HCT116 (cell line): ENCODE results near the gene PACSIN2. TPM values are rescaled to one million over a fixed set of nuclear protein-coding genes. Genes with fewer than 3 reads are reported as not detected.

Source experiments
- ATAC-seq: fragments of 200-7000 bp; cut with Tn5 transposase; 2 replicates; pipeline ENCODE4 v1.9.1; 2020; ENCODE audit warnings: mild to moderate bottlenecking, moderate library complexity
- BruUV-seq: library from RNA; stranded (reverse); fragments of 400-500 nt; replicated peaks from 2 replicates; lab custom pipeline; 2021; lab: Mats Ljungman, UMichigan
- CTCF ChIA-PET: fragments of 300-600 bp; sonication (Branson Sonifier 250); formaldehyde crosslinking; loops from one replicate; lab custom pipeline; 2021; ENCODE audit warnings: antibody characterized with exemption; lab: Charles Lee
- POLR2A ChIA-PET: fragments of 300-600, 350-600 bp; sonication (Branson Sonifier 250); formaldehyde crosslinking; loops from one replicate; lab custom pipeline; 2021; ENCODE audit warnings: antibody characterized with exemption; lab: Charles Lee
- RAD21 ChIA-PET, 2 experiments: fragments of 300-600 bp; sonication (Branson Sonifier 250); formaldehyde crosslinking; loops; one replicate each; lab custom pipeline; 2023; ENCODE audit warnings: low total read pairs in 2 of 2; ENCODE audit not compliant: uncharacterized antibody in 2 of 2, unreplicated experiment in 2 of 2, low non-redundant PET in 1 of 2; lab: Charles Lee
- DNase-seq: peaks from one replicate; pipeline ENCODE4 v3.0.0-alpha.2; 2010; ENCODE audit warnings: low read depth, low spot score
- H2AFZ ChIP-seq: fragments of 200-600 bp; shearing (Covaris generic), sonication (generic); 2 replicates; pipeline ENCODE4 v1.6.1; 2017; ENCODE audit warnings: low read depth, mixed run types, mixed read lengths, antibody characterized with exemption, low read length; ENCODE audit not compliant: poor library complexity, severe bottlenecking
- H3K27ac ChIP-seq: 2 replicates; pipeline ENCODE4 v1.5.1; 2012; ENCODE audit warnings: low read depth, low read length
- H3K27me3 ChIP-seq: fragments of 200-600 bp; sonication (generic); 2 replicates; pipeline ENCODE4 v1.6.1; 2016; ENCODE audit warnings: mixed run types, low read length, mixed read lengths; ENCODE audit not compliant: insufficient read depth
- H3K36me3 ChIP-seq, 2 experiments: fragments of 200-500 bp in 1 of 2; fragments of 200-600 bp in 1 of 2; sonication (Bioruptor generic) in 1 of 2; sonication (generic) in 1 of 2; 2 replicates each; pipeline versions ENCODE4 v1.5.1 to v1.6.1; 2014 to 2016; ENCODE audit warnings: low read length in 2 of 2, inconsistent platforms in 1 of 2, mixed read lengths in 1 of 2, mixed run types in 1 of 2; ENCODE audit not compliant: insufficient read depth in 2 of 2, control insufficient read depth in 1 of 2
- H3K4me1 ChIP-seq, 2 experiments: fragments of 200-600 bp in 1 of 2; sonication (generic) in 1 of 2; 2 replicates each; pipeline versions ENCODE4 v1.5.1 to v1.6.1; 2012 to 2017; ENCODE audit warnings: low read length in 2 of 2, inconsistent platforms in 1 of 2, mild to moderate bottlenecking in 1 of 2, mixed read lengths in 1 of 2, mixed run types in 1 of 2, moderate library complexity in 1 of 2; ENCODE audit not compliant: insufficient read depth in 2 of 2, control insufficient read depth in 1 of 2
- H3K4me2 ChIP-seq: fragments of 200-600 bp; sonication (generic); 2 replicates; pipeline ENCODE4 v1.6.1; 2017; ENCODE audit warnings: mixed run types, low read length, mixed read lengths
- H3K4me3 ChIP-seq, 2 experiments: fragments of 200-600 bp in 1 of 2; sonication (generic) in 1 of 2; replicated peaks in 1 of 2; 2 replicates each; pipeline ENCODE4 v1.5.1; 2011 to 2016; ENCODE audit warnings: low read length in 2 of 2, control low read depth in 1 of 2, low read depth in 1 of 2, mild to moderate bottlenecking in 1 of 2, mixed read lengths in 1 of 2, mixed run types in 1 of 2
- H3K79me2 ChIP-seq: fragments of 200-600 bp; sonication (generic); 2 replicates; pipeline ENCODE4 v1.6.1; 2017; ENCODE audit warnings: mild to moderate bottlenecking, mixed run types, low read length, moderate library complexity, mixed read lengths; ENCODE audit not compliant: insufficient read depth
- H3K9ac ChIP-seq: fragments of 200-600 bp; sonication (generic); 2 replicates; pipeline ENCODE4 v1.6.1; 2016; ENCODE audit warnings: low read length, mixed read lengths
- H3K9me2 ChIP-seq: fragments of 200-600 bp; sonication (generic), shearing (Covaris generic); 2 replicates; pipeline ENCODE4 v1.6.1; 2017; ENCODE audit warnings: mixed run types, mild to moderate bottlenecking, moderate library complexity; ENCODE audit not compliant: insufficient read depth
- H3K9me3 ChIP-seq, 2 experiments: fragments of 200-500 bp in 1 of 2; fragments of 200-600 bp in 1 of 2; sonication (Bioruptor generic) in 1 of 2; sonication (generic) in 1 of 2; 2 replicates each; pipeline ENCODE4 v1.6.1; 2014 to 2017; ENCODE audit warnings: low read length in 2 of 2, mixed read lengths in 2 of 2, inconsistent platforms in 1 of 2, low read depth in 1 of 2, mild to moderate bottlenecking in 1 of 2, mixed run types in 1 of 2, moderate library complexity in 1 of 2; ENCODE audit not compliant: control insufficient read depth in 1 of 2, insufficient read depth in 1 of 2
- H4K20me1 ChIP-seq: fragments of 200-600 bp; sonication (generic), shearing (Covaris generic); 2 replicates; pipeline ENCODE4 v1.6.1; 2017; ENCODE audit warnings: mixed run types, mild to moderate bottlenecking, moderate library complexity; ENCODE audit not compliant: insufficient read depth
- CBX3 ChIP-seq: IDR thresholded peaks from 2 replicates; pipeline ENCODE4 v1.6.1; 2012; ENCODE audit warnings: low read depth
- CEBPB ChIP-seq: IDR thresholded peaks from 2 replicates; pipeline ENCODE4 v1.6.1; 2012; ENCODE audit warnings: low read depth
- CTCF ChIP-seq, 3 experiments: fragments of 200-600 bp in 1 of 3; sonication (generic) in 1 of 3; IDR thresholded peaks in 2 of 3; conservative IDR thresholded peaks in 1 of 3; 2 replicates each; pipeline ENCODE4 v1.5.1; 2012 to 2017; ENCODE audit warnings: low read depth in 2 of 3, low read length in 2 of 3, antibody characterized with exemption in 1 of 3, borderline replicate concordance in 1 of 3, control low read depth in 1 of 3, mild to moderate bottlenecking in 1 of 3, mixed read lengths in 1 of 3, mixed run types in 1 of 3, moderate library complexity in 1 of 3; ENCODE audit not compliant: insufficient read depth in 1 of 3
- EGR1 ChIP-seq: IDR thresholded peaks from 2 replicates; pipeline ENCODE4 v1.6.1; 2012; ENCODE audit warnings: low read depth
- ELF1 ChIP-seq: IDR thresholded peaks from 2 replicates; pipeline ENCODE4 v1.6.1; 2012; ENCODE audit warnings: low read depth, borderline replicate concordance
- EZH2 ChIP-seq: fragments of 200-600 bp; sonication (generic); IDR thresholded peaks from 2 replicates; pipeline ENCODE4 v1.6.1; 2017; ENCODE audit warnings: antibody characterized with exemption, mixed run types
- EZH2phosphoT487 ChIP-seq: fragments of 200-600 bp; IDR thresholded peaks from 2 replicates; pipeline ENCODE4 v1.6.1; 2018; ENCODE audit warnings: antibody characterized with exemption, borderline replicate concordance
- FOSL1 ChIP-seq: IDR thresholded peaks from 2 replicates; pipeline ENCODE4 v1.6.1; 2012; ENCODE audit warnings: low read depth
- JUND ChIP-seq: IDR thresholded peaks from 2 replicates; pipeline ENCODE4 v1.6.1; 2012
- MAX ChIP-seq: IDR thresholded peaks from 2 replicates; pipeline ENCODE4 v1.6.1; 2012
- POLR2AphosphoS5 ChIP-seq: IDR thresholded peaks from 2 replicates; pipeline ENCODE4 v1.6.1; 2011; ENCODE audit warnings: mild to moderate bottlenecking, low read depth, low read length, moderate library complexity
- RAD21 ChIP-seq: IDR thresholded peaks from 2 replicates; pipeline ENCODE4 v1.6.1; 2012; ENCODE audit warnings: low read depth, mild to moderate bottlenecking
- SIN3A ChIP-seq: IDR thresholded peaks from 2 replicates; pipeline ENCODE4 v1.6.1; 2012; ENCODE audit warnings: low read depth
- SRF ChIP-seq: IDR thresholded peaks from 2 replicates; pipeline ENCODE4 v1.6.1; 2012; ENCODE audit warnings: low read depth
- ZFX ChIP-seq: fragments of 450-650 bp; IDR thresholded peaks from 2 replicates; pipeline ENCODE4 v1.6.1; 2017
- intact Hi-C: fragments of 100-400 bp; cut with micrococcal nuclease; formaldehyde crosslinking; loops from 2 replicates; pipeline ENCODE4 v1.10.0; 2022
- total RNA-seq: library from RNA; stranded (reverse); gene quantifications from one replicate; pipeline ENCODE4 v1.2.1, GENCODE V29; 2021; ENCODE audit not compliant: unreplicated experiment

PACSIN2 gene
- total RNA-seq, 1 experiment from 2014 or later = 48.2 TPM

GRCh38 chr22:43050995-43051394, 36.0 kb upstream of the PACSIN2 start:
- CTCF ChIA-PET = interaction anchor here (0.8 kb wide), 1 partner anchor 9 kb away, joined by 4 read pairs; no protein-coding TSS in a partner anchor
- intact Hi-C loops = no loop called here
- Histone ChIP-seq H3K79me2 (no peaks in the 10 kb centered on the region), H3K4me3 (no peak overlapping the region), H3K9me2 (no peaks in the 10 kb centered on the region), H2AFZ (no peak overlapping the region), H3K27me3 (no peaks in the 10 kb centered on the region), H3K36me3 (no peaks in the 10 kb centered on the region), H3K9ac (no peak overlapping the region), H3K9me3 (no peaks in the 10 kb centered on the region), H4K20me1 (no peaks in the 10 kb centered on the region), H3K27ac (no peak overlapping the region), H3K4me2 (no peak overlapping the region), H3K4me1 (no peaks in the 10 kb centered on the region)
- no TSS peak for BruUV-seq
- no peak for DNase-seq
- peak; percentile 37; the same call in 1 of the 2 replicates for TF ChIP-seq RAD21
- TF ChIP-seq CTCF (IDR thresholded peaks at IDR 0.05 in 2 of 3, conservative IDR thresholded peaks at IDR 0.05 in 1 of 3; ENCODE audit: borderline replicate concordance in 1 of 3, insufficient read depth in 1 of 3, low read depth in 2 of 3, low read length in 2 of 3) = 0 out of 6 replicates have a peak, but pooled peaks have one; percentile 10 to 25 (median 18)
- TF ChIP-seq JUND = no peak
- POLR2A ChIA-PET = no interaction called here
- RAD21 ChIA-PET = no interaction called here
- peak; percentile 86 for ATAC-seq

GRCh38 chr22:43047605-43048004, 32.7 kb upstream of the PACSIN2 start:
- DNase-seq = no peak
- CTCF ChIA-PET = interaction anchor here (0.9 kb wide), 1 partner anchor 13 kb away, joined by 3 read pairs; no protein-coding TSS in a partner anchor
- TF ChIP-seq SRF (no peak), EZH2 (no peak), EGR1 (no peak), POLR2AphosphoS5 (no peak), ZFX (no peak), CBX3 (no peak), FOSL1 (no peak), CTCF (IDR thresholded peaks at IDR 0.05 in 2 of 3, conservative IDR thresholded peaks at IDR 0.05 in 1 of 3; ENCODE audit: borderline replicate concordance in 1 of 3, insufficient read depth in 1 of 3, low read depth in 2 of 3, low read length in 2 of 3) (no peak), MAX (no peak), JUND (no peak), SIN3A (no peak), ELF1 (no peak), CEBPB (no peak), EZH2phosphoT487 (no peak)

More at GRCh38 chr22:43047605-43048004, 32.7 kb upstream of the PACSIN2 start:
- ChIA-PET RAD21 (no interaction called here), POLR2A (no interaction called here)
- intact Hi-C loops = no loop called here
- Histone ChIP-seq H3K27me3 (no peaks in the 10 kb centered on the region), H3K9me3 (no peaks in the 10 kb centered on the region), H3K36me3 (no peaks in the 10 kb centered on the region), H3K4me1 (no peaks in the 10 kb centered on the region), H3K4me2 (no peak overlapping the region), H3K79me2 (no peaks in the 10 kb centered on the region), H3K27ac (no peak overlapping the region), H3K4me3 (no peak overlapping the region), H3K9ac (no peak overlapping the region), H3K9me2 (no peaks in the 10 kb centered on the region), H2AFZ (no peak overlapping the region), H4K20me1 (no peaks in the 10 kb centered on the region)
- ATAC-seq = no peak
- no TSS peak for BruUV-seq
